ENCODE results near the gene ATG4C. TPM values are rescaled to one million over a fixed set of nuclear protein-coding genes. Genes with fewer than 3 reads are reported as not detected.

Gene ATG4C
- total RNA-seq, 1 donor from 2014 or later, result 7.3 TPM

DNA sequence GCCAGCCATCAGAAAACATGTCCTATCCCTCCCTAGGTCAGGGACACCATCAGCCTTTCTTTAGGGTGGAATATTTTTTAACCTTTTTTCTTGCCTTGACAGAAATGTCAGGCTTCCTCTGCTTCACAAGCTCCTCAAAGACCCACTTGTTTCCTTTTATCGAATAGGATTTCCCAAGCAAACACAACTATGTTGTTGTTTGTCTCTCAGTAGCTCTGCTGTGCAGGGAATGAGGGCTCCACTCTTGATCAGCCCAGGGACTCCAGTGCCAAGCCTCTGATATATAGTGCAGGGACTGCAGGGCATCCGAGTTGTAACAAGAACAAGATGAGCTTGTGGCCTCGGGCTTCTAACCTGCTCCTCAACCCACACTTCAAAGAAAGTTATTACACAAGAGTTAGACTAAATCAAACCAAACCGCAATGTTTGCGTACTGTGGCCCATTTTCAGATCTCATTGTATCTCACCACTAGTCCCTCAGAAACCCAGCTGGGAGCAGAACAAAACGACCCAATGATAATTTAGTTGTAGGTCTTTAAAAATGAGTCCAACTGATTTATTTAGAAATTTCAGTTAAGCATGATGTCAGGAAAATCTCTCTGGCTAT lies 108.1 kb downstream of the ATG4C start:
- Mint-ChIP-seq H3K36me3 (ENCODE audit: low read depth, unreplicated experiment) (no peaks in the 10 kb centered on the region), H3K4me3 (ENCODE audit: unreplicated experiment) (no peak overlapping the region), H3K27ac (ENCODE audit: unreplicated experiment) (no peak overlapping the region), H3K27me3 (ENCODE audit: unreplicated experiment) (peaks cover 3% of the 10 kb centered on the region), H3K9me3 (ENCODE audit: unreplicated experiment) (no peaks in the 10 kb centered on the region), H3K4me1 (ENCODE audit: unreplicated experiment) (no peaks in the 10 kb centered on the region)
- no peak for DNase-seq (ENCODE audit: low spot score)
- TF ChIP-seq, protein P1, sequence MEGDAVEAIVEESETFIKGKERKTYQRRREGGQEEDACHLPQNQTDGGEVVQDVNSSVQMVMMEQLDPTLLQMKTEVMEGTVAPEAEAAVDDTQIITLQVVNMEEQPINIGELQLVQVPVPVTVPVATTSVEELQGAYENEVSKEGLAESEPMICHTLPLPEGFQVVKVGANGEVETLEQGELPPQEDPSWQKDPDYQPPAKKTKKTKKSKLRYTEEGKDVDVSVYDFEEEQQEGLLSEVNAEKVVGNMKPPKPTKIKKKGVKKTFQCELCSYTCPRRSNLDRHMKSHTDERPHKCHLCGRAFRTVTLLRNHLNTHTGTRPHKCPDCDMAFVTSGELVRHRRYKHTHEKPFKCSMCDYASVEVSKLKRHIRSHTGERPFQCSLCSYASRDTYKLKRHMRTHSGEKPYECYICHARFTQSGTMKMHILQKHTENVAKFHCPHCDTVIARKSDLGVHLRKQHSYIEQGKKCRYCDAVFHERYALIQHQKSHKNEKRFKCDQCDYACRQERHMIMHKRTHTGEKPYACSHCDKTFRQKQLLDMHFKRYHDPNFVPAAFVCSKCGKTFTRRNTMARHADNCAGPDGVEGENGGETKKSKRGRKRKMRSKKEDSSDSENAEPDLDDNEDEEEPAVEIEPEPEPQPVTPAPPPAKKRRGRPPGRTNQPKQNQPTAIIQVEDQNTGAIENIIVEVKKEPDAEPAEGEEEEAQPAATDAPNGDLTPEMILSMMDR (IDR thresholded peaks at IDR 0.05; ENCODE audit: unreplicated experiment), result no peak

DNA sequence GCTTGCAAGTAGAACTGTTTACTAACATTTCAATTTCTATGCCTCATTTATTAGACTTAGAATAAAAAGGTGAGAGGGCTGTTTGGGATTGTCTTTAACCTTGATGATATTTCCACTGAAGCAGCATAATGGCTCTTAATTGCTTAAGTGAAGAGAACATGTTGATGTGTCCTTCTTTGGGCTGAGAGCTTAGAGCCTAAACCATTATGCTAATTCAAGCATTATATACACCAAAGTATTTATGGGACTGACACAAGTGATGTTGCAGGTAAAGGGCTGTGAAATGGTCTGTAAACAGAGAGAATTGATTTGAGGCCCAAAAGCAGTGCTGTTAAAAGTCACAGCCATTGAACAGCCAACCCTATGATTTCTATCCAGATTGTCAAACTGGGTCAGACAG lies 113.9 kb downstream of the ATG4C start:
- no peak overlapping the region for H3K27ac Mint-ChIP-seq (ENCODE audit: unreplicated experiment)
- no peaks in the 10 kb centered on the region for H3K4me1 Mint-ChIP-seq (ENCODE audit: unreplicated experiment)
- no peak overlapping the region for H3K4me3 Mint-ChIP-seq (ENCODE audit: unreplicated experiment)
- TF ChIP-seq, protein P1 (IDR thresholded peaks at IDR 0.05; ENCODE audit: unreplicated experiment), result no peak
- DNase-seq (ENCODE audit: low spot score), result no peak
- no peaks in the 10 kb centered on the region for H3K9me3 Mint-ChIP-seq (ENCODE audit: unreplicated experiment)
- H3K27me3 Mint-ChIP-seq (ENCODE audit: unreplicated experiment), result no peaks in the 10 kb centered on the region
- H3K36me3 Mint-ChIP-seq (ENCODE audit: low read depth, unreplicated experiment), result no peaks in the 10 kb centered on the region

DNA sequence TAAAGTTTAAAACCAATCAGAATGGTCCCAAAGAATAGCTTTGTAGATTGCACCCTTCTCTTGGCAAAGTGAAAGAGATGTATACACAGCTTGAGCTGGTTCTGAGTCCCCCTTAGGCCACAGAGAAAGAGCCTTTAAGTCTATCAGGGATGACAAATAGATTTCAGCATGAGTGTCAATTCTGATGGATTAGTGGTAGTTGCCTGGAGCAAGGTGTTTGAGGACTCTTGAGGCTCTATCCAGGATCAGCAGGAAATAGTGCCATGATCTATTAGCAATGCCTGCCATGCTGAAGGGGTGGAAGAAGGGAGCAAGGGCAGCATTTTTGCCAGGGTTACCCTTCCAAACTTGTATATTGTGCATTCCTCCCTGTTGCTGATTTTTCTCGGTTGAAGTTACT lies 116.6 kb downstream of the ATG4C start:
- Mint-ChIP-seq H3K36me3 (ENCODE audit: low read depth, unreplicated experiment) (no peaks in the 10 kb centered on the region), H3K4me3 (ENCODE audit: unreplicated experiment) (no peak overlapping the region), H3K4me1 (ENCODE audit: unreplicated experiment) (no peaks in the 10 kb centered on the region), H3K9me3 (ENCODE audit: unreplicated experiment) (no peaks in the 10 kb centered on the region), H3K27ac (ENCODE audit: unreplicated experiment) (no peak overlapping the region), H3K27me3 (ENCODE audit: unreplicated experiment) (peaks cover 2% of the 10 kb centered on the region)
- no peak for DNase-seq (ENCODE audit: low spot score)
- TF ChIP-seq, protein P1 (IDR thresholded peaks at IDR 0.05; ENCODE audit: unreplicated experiment), result no peak

DNA sequence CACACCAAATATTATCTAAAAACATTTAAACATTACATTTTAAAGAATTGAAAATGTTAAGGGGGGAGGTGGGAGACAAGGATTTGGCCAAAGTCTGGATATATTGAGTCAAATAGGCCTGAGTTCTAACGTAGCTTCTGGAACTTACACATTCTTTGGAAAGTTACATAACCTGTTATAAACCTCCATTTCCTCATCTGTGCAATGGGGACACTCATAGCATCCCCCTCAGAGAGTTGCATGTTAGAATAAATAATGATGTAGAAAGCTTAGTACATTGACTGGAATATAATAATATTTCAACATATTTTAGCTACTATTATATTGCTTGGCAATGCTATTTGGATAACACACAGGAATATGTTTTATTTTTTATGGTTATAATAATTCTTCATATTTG lies 117.7 kb downstream of the ATG4C start:
- Mint-ChIP-seq H3K9me3 (ENCODE audit: unreplicated experiment) (no peaks in the 10 kb centered on the region), H3K27ac (ENCODE audit: unreplicated experiment) (no peak overlapping the region), H3K27me3 (ENCODE audit: unreplicated experiment) (peaks cover 2% of the 10 kb centered on the region), H3K4me3 (ENCODE audit: unreplicated experiment) (no peak overlapping the region), H3K4me1 (ENCODE audit: unreplicated experiment) (no peaks in the 10 kb centered on the region), H3K36me3 (ENCODE audit: low read depth, unreplicated experiment) (no peaks in the 10 kb centered on the region)
- TF ChIP-seq, protein P1 (IDR thresholded peaks at IDR 0.05; ENCODE audit: unreplicated experiment), result no peak
- no peak for DNase-seq (ENCODE audit: low spot score)

DNA sequence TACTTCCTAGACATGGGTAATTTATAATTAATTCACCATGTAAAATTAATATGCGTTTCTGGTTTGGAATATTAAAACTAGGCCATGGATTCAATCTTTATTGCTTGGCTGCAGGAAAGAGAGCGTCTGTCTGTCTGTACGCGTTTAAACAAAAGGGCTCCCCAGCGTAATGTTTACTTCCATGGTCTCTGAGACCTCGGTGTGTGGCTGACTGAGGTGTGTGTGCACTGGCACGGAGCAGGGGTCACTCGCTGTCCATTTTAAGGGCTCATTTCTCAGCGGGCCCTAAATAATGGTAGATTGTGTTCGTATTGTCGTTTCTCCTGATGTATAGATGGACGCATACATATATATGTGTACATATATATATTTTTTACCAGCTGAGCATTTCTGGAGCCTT lies 119.6 kb downstream of the ATG4C start:
- Mint-ChIP-seq H3K27ac (ENCODE audit: unreplicated experiment) (no peak overlapping the region), H3K4me1 (ENCODE audit: unreplicated experiment) (no peaks in the 10 kb centered on the region), H3K4me3 (ENCODE audit: unreplicated experiment) (no peak overlapping the region), H3K36me3 (ENCODE audit: low read depth, unreplicated experiment) (no peaks in the 10 kb centered on the region), H3K9me3 (ENCODE audit: unreplicated experiment) (no peaks in the 10 kb centered on the region), H3K27me3 (ENCODE audit: unreplicated experiment) (peaks cover 2% of the 10 kb centered on the region)
- TF ChIP-seq, protein P1 (IDR thresholded peaks at IDR 0.05; ENCODE audit: unreplicated experiment), result no peak
- no peak for DNase-seq (ENCODE audit: low spot score)

Measured in endothelial cell (in vitro differentiated cells).